Neural cell (in vitro differentiated cells): ENCODE measurements around the gene SYNGR2. TPM values are rescaled to one million over a fixed set of nuclear protein-coding genes. Genes with fewer than 3 reads are reported as not detected.

Source experiments
- H2AFZ ChIP-seq: fragments of 200-600, 300-800 bp; sonication (generic), shearing (Covaris generic); 2 replicates; pipeline ENCODE4 v1.6.0; 2014; ENCODE audit warnings: low read depth, mild to moderate bottlenecking, antibody characterized with exemption, low read length, moderate library complexity
- H3F3A ChIP-seq: fragments of 200-600 bp; shearing (Covaris generic); 2 replicates; pipeline ENCODE4 v1.6.1; 2016; ENCODE audit warnings: mild to moderate bottlenecking, moderate library complexity, mixed read lengths, antibody characterized with exemption, low read length; ENCODE audit not compliant: insufficient read depth, poor library complexity, severe bottlenecking
- H3K27ac ChIP-seq: fragments of 200-600, 300-800 bp; sonication (generic), shearing (Covaris generic); 2 replicates; pipeline ENCODE4 v1.5.1; 2014; ENCODE audit warnings: mild to moderate bottlenecking, low read length, moderate library complexity
- H3K27me3 ChIP-seq: fragments of 300-800, 200-600 bp; sonication (generic), shearing (Covaris generic); 2 replicates; pipeline ENCODE4 v1.6.0; 2014; ENCODE audit warnings: mild to moderate bottlenecking, low read depth, low read length, moderate library complexity; ENCODE audit not compliant: insufficient read depth
- H3K36me3 ChIP-seq: fragments of 300-800, 200-600 bp; sonication (generic), shearing (Covaris generic); 2 replicates; pipeline ENCODE4 v1.5.1; 2014; ENCODE audit warnings: mild to moderate bottlenecking, antibody characterized with exemption, low read length, moderate library complexity; ENCODE audit not compliant: insufficient read depth
- H3K4me2 ChIP-seq: fragments of 300-800, 200-600 bp; sonication (generic), shearing (Covaris generic); 2 replicates; pipeline ENCODE4 v1.6.0; 2014; ENCODE audit warnings: mild to moderate bottlenecking, low read length
- H3K4me3 ChIP-seq: fragments of 300-800, 200-600 bp; sonication (generic), shearing (Covaris generic); 2 replicates; pipeline ENCODE4 v1.5.1; 2014; ENCODE audit warnings: mild to moderate bottlenecking, low read length, moderate library complexity
- H3K79me2 ChIP-seq: fragments of 200-600 bp; shearing (Covaris generic); replicated peaks from 2 replicates; pipeline ENCODE4 v1.6.0; 2014; ENCODE audit warnings: mild to moderate bottlenecking, low read length, moderate library complexity; ENCODE audit not compliant: insufficient read depth
- H3K9ac ChIP-seq: fragments of 300-800, 200-600 bp; sonication (generic), shearing (Covaris generic); 2 replicates; pipeline ENCODE4 v1.6.1; 2016; ENCODE audit warnings: mild to moderate bottlenecking, low read length, mixed read lengths
- H3K9me2 ChIP-seq: fragments of 200-600 bp; shearing (Covaris generic); 2 replicates; pipeline ENCODE4 v1.6.1; 2016; ENCODE audit warnings: mild to moderate bottlenecking, low read length, mixed read lengths; ENCODE audit not compliant: insufficient read depth
- H3K9me3 ChIP-seq: fragments of 200-600, 300-800 bp; sonication (generic), shearing (Covaris generic); 2 replicates; pipeline ENCODE4 v1.6.1; 2016; ENCODE audit warnings: mild to moderate bottlenecking, mixed run types, low read length, moderate library complexity, mixed read lengths
- H4K20me1 ChIP-seq: fragments of 200-600 bp; shearing (Covaris generic); 2 replicates; pipeline ENCODE4 v1.6.1; 2016; ENCODE audit warnings: mild to moderate bottlenecking, mixed run types; ENCODE audit not compliant: insufficient read depth
- CTCF ChIP-seq: fragments of 450-650 bp; IDR thresholded peaks from 2 replicates; pipeline ENCODE4 v1.5.1; 2014; ENCODE audit warnings: antibody characterized with exemption, mild to moderate bottlenecking, moderate library complexity; ENCODE audit not compliant: poor library complexity, severe bottlenecking
- EP300 ChIP-seq: fragments of 450-650 bp; conservative IDR thresholded peaks from 2 replicates; pipeline ENCODE4 v1.6.1; 2014; ENCODE audit warnings: antibody characterized with exemption, mild to moderate bottlenecking, moderate library complexity; ENCODE audit not compliant: poor library complexity, severe bottlenecking
- EZH2 ChIP-seq: fragments of 200-600, 300-800 bp; shearing (Covaris generic), sonication (generic); IDR thresholded peaks from 2 replicates; pipeline ENCODE4 v1.6.1; 2014; ENCODE audit warnings: antibody characterized with exemption, low read length, borderline replicate concordance, mild to moderate bottlenecking; ENCODE audit not compliant: insufficient read depth, poor library complexity, severe bottlenecking
- MXI1 ChIP-seq: fragments of 450-650 bp; conservative IDR thresholded peaks from 2 replicates; pipeline ENCODE4 v1.6.1; 2014; ENCODE audit warnings: antibody characterized with exemption, mild to moderate bottlenecking; ENCODE audit not compliant: poor library complexity, severe bottlenecking
- POLR2AphosphoS5 ChIP-seq: IDR thresholded peaks from 2 replicates; pipeline ENCODE4 v1.6.1; 2012
- RAD21 ChIP-seq: fragments of 450-650 bp; conservative IDR thresholded peaks from 2 replicates; pipeline ENCODE4 v1.6.1; 2014; ENCODE audit warnings: antibody characterized with exemption, mild to moderate bottlenecking, moderate library complexity
- REST ChIP-seq: IDR thresholded peaks from 2 replicates; pipeline ENCODE4 v1.6.1; 2012; ENCODE audit warnings: borderline replicate concordance
- SMC3 ChIP-seq: fragments of 450-650 bp; conservative IDR thresholded peaks from 2 replicates; pipeline ENCODE4 v1.6.1; 2014; ENCODE audit warnings: antibody characterized with exemption, mild to moderate bottlenecking, moderate library complexity; ENCODE audit not compliant: poor library complexity
- TAF1 ChIP-seq: IDR thresholded peaks from 2 replicates; pipeline ENCODE4 v1.6.1; 2012; ENCODE audit warnings: low read depth
- polyA plus RNA-seq: library from polyadenylated mRNA; depleted of rRNA; stranded (reverse); fragments of >200 nt; gene quantifications from 2 replicates; pipeline ENCODE4 v1.2.3, GENCODE V29; 2014

Gene SYNGR2
- polyA plus RNA-seq, 1 donor from 2014 or later: 3.9 TPM

- Histone ChIP-seq H3K79me2 (no peaks in the 10 kb centered on the region), H3F3A (no peaks in the 10 kb centered on the region), H4K20me1 (no peaks in the 10 kb centered on the region)
These were observed 44.1 kb upstream of the SYNGR2 start for GRCh38 chr17:78124081-78124835.

GRCh38 chr17:78124836-78125137, 43.6 kb upstream of the SYNGR2 start:
- Histone ChIP-seq H3K4me3 (no peak overlapping the region), H3K9ac (no peak overlapping the region), H3K9me2 (no peaks in the 10 kb centered on the region), H3K27me3 (peaks cover 23% of the 10 kb centered on the region), H3K27ac (no peak overlapping the region), H3K79me2 (no peaks in the 10 kb centered on the region), H2AFZ (no peak overlapping the region), H3K9me3 (no peaks in the 10 kb centered on the region), H3K4me2 (no peak overlapping the region), H3F3A (no peaks in the 10 kb centered on the region), H4K20me1 (no peaks in the 10 kb centered on the region), H3K36me3 (no peaks in the 10 kb centered on the region)
- no peak for TF ChIP-seq SMC3
- TF ChIP-seq POLR2AphosphoS5: no peak
- no peak for TF ChIP-seq CTCF
- no peak for TF ChIP-seq TAF1
- no peak for TF ChIP-seq EP300
- no peak for TF ChIP-seq RAD21
- TF ChIP-seq MXI1: no peak
- TF ChIP-seq EZH2: no peak

More at GRCh38 chr17:78124081-78124835, 44.1 kb upstream of the SYNGR2 start:
- TF ChIP-seq MXI1 (no peak), REST (no peak), EZH2 (no peak), SMC3 (no peak), RAD21 (no peak), CTCF (no peak), TAF1 (no peak), EP300 (no peak), POLR2AphosphoS5 (no peak)
- Histone ChIP-seq H3K9me2 (no peaks in the 10 kb centered on the region), H3K36me3 (no peaks in the 10 kb centered on the region), H3K9ac (no peak overlapping the region), H3K27ac (no peak overlapping the region), H3K4me3 (no peak overlapping the region), H3K9me3 (no peaks in the 10 kb centered on the region), H2AFZ (no peak overlapping the region), H3K4me2 (no peak overlapping the region), H3K27me3 (peaks cover 18% of the 10 kb centered on the region)
